ENCODE data around the gene KLRC2.
"Not testable (repeated sequence)": the region's sequence is repeated elsewhere in the genome, so short reads cannot be mapped to it uniquely, and the experiment has no call there.

KLRC2 gene

GRCh38 chr12:10406725-10407124, 29.1 kb downstream of the KLRC2 start:
- H3K36me3 ChIP-seq (ENCODE audit: control insufficient read depth in 2 of 2, insufficient read depth in 2 of 2, low read length in 2 of 2), result no peaks in the 10 kb centered on the region
- no peak overlapping the region for H3K9ac ChIP-seq (ENCODE audit: low read length in 2 of 2)
- H3K4me3 ChIP-seq (ENCODE audit: low read length in 2 of 2), result no peak overlapping the region
- H3K27me3 ChIP-seq (ENCODE audit: control insufficient read depth in 1 of 2, insufficient read depth in 2 of 2, low read length in 2 of 2), result no peaks in the 10 kb centered on the region
- no peaks in the 10 kb centered on the region for H3K9me3 ChIP-seq (ENCODE audit: control insufficient read depth in 2 of 2, low read length in 2 of 2)
- H3K4me1 ChIP-seq (ENCODE audit: control insufficient read depth, insufficient read depth, low read length), result no peaks in the 10 kb centered on the region
- H3K27ac ChIP-seq (ENCODE audit: low read length), result no peak overlapping the region

DNA sequence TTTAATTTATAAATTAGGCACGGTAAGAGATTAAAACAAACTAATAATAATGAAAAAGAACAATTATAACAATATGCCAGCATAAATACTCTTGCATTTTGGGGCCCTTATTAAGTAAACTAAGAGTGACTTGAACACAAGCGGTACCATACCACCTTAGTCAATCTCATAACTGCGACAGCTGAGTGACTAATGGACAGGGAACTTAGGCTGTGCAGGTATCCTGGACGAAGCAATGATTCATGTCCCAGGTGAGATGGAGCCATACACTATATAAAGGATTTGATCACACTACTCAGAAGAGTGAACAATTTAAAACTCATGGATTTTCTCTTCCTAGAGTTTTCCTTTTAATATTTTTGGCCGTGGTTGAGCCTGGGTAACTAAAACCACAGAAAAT, 30.5 kb downstream of the KLRC2 start:
- H3K36me3 ChIP-seq (ENCODE audit: control insufficient read depth in 2 of 2, insufficient read depth in 2 of 2, low read length in 2 of 2), result no peaks in the 10 kb centered on the region
- H3K4me3 ChIP-seq (ENCODE audit: low read length in 2 of 2), result no peak overlapping the region
- no peak overlapping the region for H3K9ac ChIP-seq (ENCODE audit: low read length in 2 of 2)
- H3K27ac ChIP-seq (ENCODE audit: low read length), result no peak overlapping the region
- H3K4me1 ChIP-seq (ENCODE audit: control insufficient read depth, insufficient read depth, low read length), result no peaks in the 10 kb centered on the region
- H3K27me3 ChIP-seq (ENCODE audit: control insufficient read depth in 1 of 2, insufficient read depth in 2 of 2, low read length in 2 of 2), result no peaks in the 10 kb centered on the region
- no peaks in the 10 kb centered on the region for H3K9me3 ChIP-seq (ENCODE audit: control insufficient read depth in 2 of 2, low read length in 2 of 2)

GRCh38 chr12:10404798-10405197, 31.0 kb downstream of the KLRC2 start:
- H3K4me3 ChIP-seq (ENCODE audit: low read length in 2 of 2), result no peak overlapping the region
- no peaks in the 10 kb centered on the region for H3K36me3 ChIP-seq (ENCODE audit: control insufficient read depth in 2 of 2, insufficient read depth in 2 of 2, low read length in 2 of 2)
- H3K27me3 ChIP-seq (ENCODE audit: control insufficient read depth in 1 of 2, insufficient read depth in 2 of 2, low read length in 2 of 2), result no peaks in the 10 kb centered on the region
- H3K9ac ChIP-seq (ENCODE audit: low read length in 2 of 2), result no peak overlapping the region
- H3K27ac ChIP-seq (ENCODE audit: low read length), result no peak overlapping the region
- H3K9me3 ChIP-seq (ENCODE audit: control insufficient read depth in 2 of 2, low read length in 2 of 2), result no peaks in the 10 kb centered on the region
- H3K4me1 ChIP-seq (ENCODE audit: control insufficient read depth, insufficient read depth, low read length), result no peaks in the 10 kb centered on the region

- no peaks in the 10 kb centered on the region for H3K27me3 ChIP-seq (ENCODE audit: control insufficient read depth in 1 of 2, insufficient read depth in 2 of 2, low read length in 2 of 2)
- H3K9me3 ChIP-seq (ENCODE audit: control insufficient read depth in 2 of 2, low read length in 2 of 2), result no peaks in the 10 kb centered on the region
- no peaks in the 10 kb centered on the region for H3K4me1 ChIP-seq (ENCODE audit: control insufficient read depth, insufficient read depth, low read length)
- H3K36me3 ChIP-seq (ENCODE audit: control insufficient read depth in 2 of 2, insufficient read depth in 2 of 2, low read length in 2 of 2), result no peaks in the 10 kb centered on the region
- no peak overlapping the region for H3K9ac ChIP-seq (ENCODE audit: low read length in 2 of 2)
- H3K4me3 ChIP-seq (ENCODE audit: low read length in 2 of 2), result no peak overlapping the region
- H3K27ac ChIP-seq (ENCODE audit: low read length), result no peak overlapping the region
Measured at GRCh38 chr12:10400829-10401228, 35.0 kb downstream of the KLRC2 start.

- no peaks in the 10 kb centered on the region for H3K27me3 ChIP-seq (ENCODE audit: control insufficient read depth in 1 of 2, insufficient read depth in 2 of 2, low read length in 2 of 2)
- H3K36me3 ChIP-seq (ENCODE audit: control insufficient read depth in 2 of 2, insufficient read depth in 2 of 2, low read length in 2 of 2), result no peaks in the 10 kb centered on the region
- no peak overlapping the region for H3K4me3 ChIP-seq (ENCODE audit: low read length in 2 of 2)
- H3K9ac ChIP-seq (ENCODE audit: low read length in 2 of 2), result no peak overlapping the region
- H3K4me1 ChIP-seq (ENCODE audit: control insufficient read depth, insufficient read depth, low read length), result no peaks in the 10 kb centered on the region
- no peaks in the 10 kb centered on the region for H3K9me3 ChIP-seq (ENCODE audit: control insufficient read depth in 2 of 2, low read length in 2 of 2)
- H3K27ac ChIP-seq (ENCODE audit: low read length), result no peak overlapping the region
Measured at GRCh38 chr12:10398168-10398567, 37.6 kb downstream of the KLRC2 start.

DNA sequence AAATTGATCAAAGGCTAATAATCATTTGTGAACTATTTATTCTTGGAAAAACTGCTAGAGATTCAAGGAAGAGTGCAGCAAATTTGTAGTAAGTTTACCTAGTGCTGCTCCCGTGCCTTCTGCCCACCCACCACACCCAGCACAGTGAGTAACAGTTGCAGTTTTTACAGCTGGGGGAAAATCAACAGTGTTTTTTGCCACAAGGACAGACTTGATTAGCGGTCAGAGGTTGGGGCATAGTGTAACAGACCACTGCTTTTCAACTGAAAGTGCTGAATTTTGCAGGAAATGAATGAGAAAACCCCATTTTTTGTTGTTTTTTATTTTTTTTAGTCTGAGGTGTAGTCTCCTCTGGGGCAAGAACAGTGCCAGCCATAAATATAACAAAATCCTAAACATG, 38.5 kb downstream of the KLRC2 start:
- Histone ChIP-seq H3K27ac (ENCODE audit: low read length) (no peak overlapping the region), H3K9me3 (ENCODE audit: control insufficient read depth in 2 of 2, low read length in 2 of 2) (no peaks in the 10 kb centered on the region), H3K9ac (ENCODE audit: low read length in 2 of 2) (no peak overlapping the region), H3K27me3 (ENCODE audit: control insufficient read depth in 1 of 2, insufficient read depth in 2 of 2, low read length in 2 of 2) (no peaks in the 10 kb centered on the region), H3K4me3 (ENCODE audit: low read length in 2 of 2) (no peak overlapping the region), H3K4me1 (ENCODE audit: control insufficient read depth, insufficient read depth, low read length) (no peaks in the 10 kb centered on the region), H3K36me3 (ENCODE audit: control insufficient read depth in 2 of 2, insufficient read depth in 2 of 2, low read length in 2 of 2) (no peaks in the 10 kb centered on the region)

DNA sequence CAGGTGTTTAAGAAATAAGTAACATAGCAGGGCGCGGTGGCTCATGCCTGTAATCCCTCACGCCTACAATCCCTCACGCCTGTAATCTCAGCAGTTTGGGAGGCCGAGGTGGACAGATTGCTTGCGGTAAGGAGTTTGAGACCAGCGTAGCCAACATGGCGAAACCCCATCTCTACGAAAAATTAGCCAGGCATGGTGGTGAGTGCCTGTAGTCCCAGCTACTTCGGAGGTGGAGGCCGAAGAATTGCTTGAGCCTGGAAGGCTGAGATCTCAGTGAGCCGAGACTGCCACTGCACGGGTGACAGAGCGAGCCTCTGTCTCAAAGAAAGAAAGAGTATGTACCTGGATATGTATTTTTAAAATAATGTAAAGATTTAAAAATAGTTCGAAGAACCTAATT, 39.6 kb downstream of the KLRC2 start:
- not testable (repeated sequence) for H3K9ac ChIP-seq (ENCODE audit: low read length in 2 of 2); H3K27me3 ChIP-seq (ENCODE audit: control insufficient read depth in 1 of 2, insufficient read depth in 2 of 2, low read length in 2 of 2); H3K9me3 ChIP-seq (ENCODE audit: control insufficient read depth in 2 of 2, low read length in 2 of 2); H3K36me3 ChIP-seq (ENCODE audit: control insufficient read depth in 2 of 2, insufficient read depth in 2 of 2, low read length in 2 of 2); H3K27ac ChIP-seq (ENCODE audit: low read length); H3K4me1 ChIP-seq (ENCODE audit: control insufficient read depth, insufficient read depth, low read length); H3K4me3 ChIP-seq (ENCODE audit: low read length in 2 of 2)

GRCh38 chr12:10395390-10395998, 40.3 kb downstream of the KLRC2 start:
- Histone ChIP-seq H3K4me3 (ENCODE audit: low read length in 2 of 2) (peak overlapping the region in 1 of 2 donors; percentile 41), H3K9me3 (ENCODE audit: control insufficient read depth in 2 of 2, low read length in 2 of 2) (no peaks in the 10 kb centered on the region), H3K27me3 (ENCODE audit: control insufficient read depth in 1 of 2, insufficient read depth in 2 of 2, low read length in 2 of 2) (no peaks in the 10 kb centered on the region), H3K36me3 (ENCODE audit: control insufficient read depth in 2 of 2, insufficient read depth in 2 of 2, low read length in 2 of 2) (no peaks in the 10 kb centered on the region), H3K9ac (ENCODE audit: low read length in 2 of 2) (peak overlapping the region in 1 of 2 donors; percentile 7), H3K4me1 (ENCODE audit: control insufficient read depth, insufficient read depth, low read length) (no peaks in the 10 kb centered on the region), H3K27ac (ENCODE audit: low read length) (peak overlapping the region; percentile 49)

GRCh38 chr12:10394531-10395152, 41.2 kb downstream of the KLRC2 start:
- not testable (repeated sequence) for H3K4me1 ChIP-seq (ENCODE audit: control insufficient read depth, insufficient read depth, low read length); H3K27ac ChIP-seq (ENCODE audit: low read length); H3K27me3 ChIP-seq (ENCODE audit: control insufficient read depth in 1 of 2, insufficient read depth in 2 of 2, low read length in 2 of 2); H3K36me3 ChIP-seq (ENCODE audit: control insufficient read depth in 2 of 2, insufficient read depth in 2 of 2, low read length in 2 of 2); H3K9me3 ChIP-seq (ENCODE audit: control insufficient read depth in 2 of 2, low read length in 2 of 2); H3K4me3 ChIP-seq (ENCODE audit: low read length in 2 of 2); H3K9ac ChIP-seq (ENCODE audit: low read length in 2 of 2)

DNA sequence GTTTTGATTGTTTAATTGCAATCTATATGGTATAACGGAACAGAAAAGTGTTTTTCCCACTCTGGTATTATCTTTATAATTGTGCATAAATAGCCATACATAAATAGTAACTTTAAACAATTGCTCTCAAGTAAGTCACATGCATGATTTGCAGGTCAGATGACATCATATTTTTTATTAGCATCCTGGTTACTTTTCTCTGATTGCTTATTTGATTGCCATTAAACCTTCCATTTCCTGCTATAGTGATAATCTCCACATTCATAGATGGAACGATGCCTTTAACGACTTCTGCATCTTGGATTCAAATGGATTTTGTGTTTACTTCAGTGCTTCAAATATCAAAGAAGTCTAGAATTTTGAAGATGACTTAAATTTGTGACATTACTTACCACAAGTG, 42.5 kb downstream of the KLRC2 start:
- no peaks in the 10 kb centered on the region for H3K36me3 ChIP-seq (ENCODE audit: control insufficient read depth in 2 of 2, insufficient read depth in 2 of 2, low read length in 2 of 2)
- H3K27ac ChIP-seq (ENCODE audit: low read length), result no peak overlapping the region

GRCh38 chr12:10392394-10392930, 43.3 kb downstream of the KLRC2 start:
- Histone ChIP-seq H3K9me3 (ENCODE audit: control insufficient read depth in 2 of 2, low read length in 2 of 2) (no peaks in the 10 kb centered on the region), H3K9ac (ENCODE audit: low read length in 2 of 2) (no peak overlapping the region), H3K27me3 (ENCODE audit: control insufficient read depth in 1 of 2, insufficient read depth in 2 of 2, low read length in 2 of 2) (no peaks in the 10 kb centered on the region), H3K4me1 (ENCODE audit: control insufficient read depth, insufficient read depth, low read length) (no peaks in the 10 kb centered on the region), H3K36me3 (ENCODE audit: control insufficient read depth in 2 of 2, insufficient read depth in 2 of 2, low read length in 2 of 2) (no peaks in the 10 kb centered on the region), H3K27ac (ENCODE audit: low read length) (no peak overlapping the region), H3K4me3 (ENCODE audit: low read length in 2 of 2) (no peak overlapping the region)

More for the DNA sequence above, 42.5 kb downstream of the KLRC2 start:
- Histone ChIP-seq H3K4me3 (ENCODE audit: low read length in 2 of 2) (no peak overlapping the region), H3K27me3 (ENCODE audit: control insufficient read depth in 1 of 2, insufficient read depth in 2 of 2, low read length in 2 of 2) (no peaks in the 10 kb centered on the region), H3K9ac (ENCODE audit: low read length in 2 of 2) (no peak overlapping the region), H3K4me1 (ENCODE audit: control insufficient read depth, insufficient read depth, low read length) (no peaks in the 10 kb centered on the region), H3K9me3 (ENCODE audit: control insufficient read depth in 2 of 2, low read length in 2 of 2) (no peaks in the 10 kb centered on the region)
